CD4-positive, alpha-beta T cell treated with Interleukin-1 beta for 1 hour (primary cell): ENCODE measurements around the gene PUSL1.
"Not testable (repeated sequence)": the region's sequence is repeated elsewhere in the genome, so short reads cannot be mapped to it uniquely, and the experiment has no call there.

Source experiments
- DNase-seq, 2 donors: peaks; one replicate each; pipeline ENCODE4 v3.0.0-alpha.2; 2020 to 2022

Gene PUSL1

GRCh38 chr1:1311107-1312104, 3.0 kb downstream of the PUSL1 start:
- DNase-seq, result no peak

- DNase-seq, result no peak
Measured at GRCh38 chr1:1312450-1313314, 4.3 kb downstream of the PUSL1 start.

- no peak for DNase-seq
Measured at GRCh38 chr1:1313500-1314236, 5.3 kb downstream of the PUSL1 start.

- DNase-seq, result no peak
Measured at GRCh38 chr1:1314237-1314586, 5.8 kb downstream of the PUSL1 start.

- no peak for DNase-seq
Measured at GRCh38 chr1:1314678-1315335, 6.4 kb downstream of the PUSL1 start.

GRCh38 chr1:1315435-1315954, 7.1 kb downstream of the PUSL1 start:
- DNase-seq, result no peak

- not testable (repeated sequence) for DNase-seq
Measured at GRCh38 chr1:1316199-1316598, 7.8 kb downstream of the PUSL1 start.

- no peak for DNase-seq
Measured at GRCh38 chr1:1317420-1317819, 9.0 kb downstream of the PUSL1 start.

- no peak for DNase-seq
Measured at GRCh38 chr1:1318131-1318652, 9.8 kb downstream of the PUSL1 start.

- DNase-seq, result no peak
Measured at GRCh38 chr1:1318777-1319645, 10.6 kb downstream of the PUSL1 start.

- DNase-seq, result no peak
Measured at GRCh38 chr1:1319646-1319941, 11.2 kb downstream of the PUSL1 start.

- no peak for DNase-seq
Measured at GRCh38 chr1:1320666-1321448, 12.5 kb downstream of the PUSL1 start.

- no peak for DNase-seq
Measured at GRCh38 chr1:1321477-1321876, 13.1 kb downstream of the PUSL1 start.

- DNase-seq, result no peak
Measured at GRCh38 chr1:1322418-1322817, 14.0 kb downstream of the PUSL1 start.

GRCh38 chr1:1322952-1323351, 14.6 kb downstream of the PUSL1 start:
- DNase-seq, result no peak

- DNase-seq, result no peak
Measured at GRCh38 chr1:1324084-1324523, 15.7 kb downstream of the PUSL1 start.

- peak; percentile 95 to 96 for DNase-seq
Measured at GRCh38 chr1:1324524-1325287, 16.3 kb downstream of the PUSL1 start, which contains the start of the genes CPTP and INTS11. TSS of gene CPTP (plus strand) at chr1:1324802. CDS start at chr1:1326911, 2,109 bp downstream. TSS of gene INTS11 (minus strand) at chr1:1324660. CDS start at chr1:1324608, 52 bp downstream.

GRCh38 chr1:1325288-1326074, 17.1 kb downstream of the PUSL1 start:
- peak in 1 of 2 donors; percentile 19 for DNase-seq
